SU-DHL-6 (cell line): Measurements from ENCODE around the gene CCDC54.

Experiments
- CTCF ChIP-seq: fragments of 200-600 bp; sonication (generic); IDR thresholded peaks from one replicate; pipeline ENCODE4 v1.5.1; 2017; ENCODE audit warnings: antibody characterized with exemption, mild to moderate bottlenecking, low read length, moderate library complexity; ENCODE audit not compliant: insufficient read depth, poor library complexity, severe bottlenecking
- EZH2phosphoT487 ChIP-seq: fragments of 200-600 bp; sonication (generic), shearing (Covaris generic); conservative IDR thresholded peaks from 2 replicates; pipeline ENCODE4 v1.6.1; 2018; ENCODE audit warnings: mild to moderate bottlenecking, antibody characterized with exemption, low read length, moderate library complexity, mixed read lengths

DNA sequence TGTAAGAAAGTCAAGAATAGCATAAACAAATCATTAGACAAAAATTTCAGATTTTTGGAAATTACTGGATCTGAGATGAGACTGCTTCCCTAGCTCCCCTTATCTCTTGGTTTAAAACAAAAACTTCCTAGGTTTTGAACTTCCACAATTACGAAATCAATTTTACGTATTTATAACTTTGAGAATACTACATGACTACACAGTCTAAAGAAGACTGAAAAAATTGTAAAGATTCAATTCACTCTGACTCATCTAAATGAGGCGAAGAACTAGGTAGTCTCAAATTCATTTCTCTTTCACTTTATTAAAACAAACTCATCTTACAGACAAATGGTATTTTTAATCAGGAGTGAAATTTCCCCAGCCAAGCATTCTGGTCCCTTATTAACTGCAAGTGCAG is 10.3 kb downstream of the CCDC54 start:
- no peak for TF ChIP-seq CTCF
- TF ChIP-seq EZH2phosphoT487: no peak
